Naive thymus-derived CD8-positive, alpha-beta T cell (primary cell): ENCODE data around the gene SGCD. TPM values are rescaled to one million over a fixed set of nuclear protein-coding genes. Genes with fewer than 3 reads are reported as not detected.

Experiments used
- ATAC-seq, 2 donors: fragments of 150-1000 bp; cut with Tn5 transposase in 1 of 2; sonication (Bioruptor Pico), chemical (Tn5 transposase) in 1 of 2; 1 replicate in 1 of 2; 2 replicates in 1 of 2; pipeline ENCODE4 v1.10.0; 2021; ENCODE audit warnings: mild to moderate bottlenecking in 2 of 2, moderate library complexity in 2 of 2
- POLR2A ChIA-PET: fragments of 350-600 bp; sonication (Branson Sonifier 250); formaldehyde crosslinking; loops from one replicate; lab custom pipeline; 2021; ENCODE audit warnings: antibody characterized with exemption; lab: Charles Lee
- DNase-seq, 10 donors: peaks; one replicate each; pipeline versions ENCODE4 v3.0.0 to v3.0.0-alpha.2; 2020 to 2022
- H3K27ac Mint-ChIP-seq, 10 donors: one replicate each; pipeline ENCODE4 v1.8.0; 2020 to 2022; ENCODE audit warnings: mild to moderate bottlenecking in 10 of 10, mixed read lengths in 10 of 10, moderate library complexity in 4 of 10, inconsistent platforms in 1 of 10
- H3K27me3 Mint-ChIP-seq, 5 donors: one replicate each; pipeline ENCODE4 v1.8.0; 2021 to 2022; ENCODE audit warnings: mixed read lengths in 5 of 5
- H3K36me3 Mint-ChIP-seq, 3 donors: one replicate each; pipeline ENCODE4 v1.8.0; 2020 to 2022; ENCODE audit warnings: mixed read lengths in 3 of 3, mild to moderate bottlenecking in 2 of 3, inconsistent platforms in 1 of 3
- H3K4me1 Mint-ChIP-seq, 4 donors: one replicate each; pipeline ENCODE4 v1.8.0; 2021 to 2022; ENCODE audit warnings: mixed read lengths in 4 of 4
- H3K4me3 Mint-ChIP-seq, 10 donors: one replicate each; pipeline ENCODE4 v1.8.0; 2020 to 2022; ENCODE audit warnings: mild to moderate bottlenecking in 10 of 10, mixed read lengths in 10 of 10, moderate library complexity in 6 of 10, inconsistent platforms in 1 of 10
- H3K9me3 Mint-ChIP-seq, 9 donors: one replicate each; pipeline ENCODE4 v1.8.0; 2020 to 2022; ENCODE audit warnings: mixed read lengths in 9 of 9, mild to moderate bottlenecking in 3 of 9, inconsistent platforms in 1 of 9, moderate library complexity in 1 of 9
- polyA plus RNA-seq, 3 donors: library from polyadenylated mRNA; unstranded; fragments of 300-500 nt; fragmentation: Illumina TruSeq; gene quantifications; one replicate each; pipeline ENCODE4 v1.2.3, GENCODE V29; 2021
- total RNA-seq, 8 experiments: library from RNA in 2 of 8; stranded (reverse) in 2 of 8; gene quantifications; one replicate each; pipeline ENCODE4 v1.2.3 and lab custom pipeline; 2021 to 2026

SGCD gene
- total and polyA plus RNA-seq, 5 experiments from 2014 or later = 0.18 to 2.0 TPM; not detected in 3

DNA sequence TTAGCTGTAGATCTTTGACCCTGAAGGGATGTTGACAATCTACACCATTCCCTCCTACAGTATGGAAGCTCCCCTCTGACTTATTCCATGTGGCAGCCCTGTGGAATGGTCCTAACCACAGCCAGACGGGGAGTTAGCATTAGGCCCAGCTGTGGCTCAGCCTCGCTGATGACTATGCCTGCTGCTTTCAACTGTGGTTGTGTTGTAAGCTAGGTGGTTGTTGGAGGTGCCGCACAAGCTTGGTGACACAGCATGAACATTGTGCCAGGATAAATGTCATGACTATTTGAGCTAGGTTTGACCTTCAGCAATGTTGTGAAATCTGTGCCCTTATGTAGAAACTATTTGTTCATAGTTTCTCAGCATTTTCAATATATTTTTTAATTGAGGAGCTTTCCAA is 40.6 kb downstream of the SGCD start:
- no peaks in the 10 kb centered on the region for H3K9me3 Mint-ChIP-seq
- H3K27me3 Mint-ChIP-seq = peaks cover 0 to 14% (median 3%) of the 10 kb centered on the region in 5 donors
- ATAC-seq (peak in 1 of 2 donors; percentile 22), DNase-seq (no peak)
- H3K4me1 Mint-ChIP-seq = no peaks in the 10 kb centered on the region
- H3K4me3 Mint-ChIP-seq = no peak overlapping the region
- H3K36me3 Mint-ChIP-seq = no peaks in the 10 kb centered on the region
- H3K27ac Mint-ChIP-seq = no peak overlapping the region
- POLR2A ChIA-PET = no interaction called here

GRCh38 chr5:156375895-156376495 is 49.0 kb downstream of the SGCD start:
- H3K27me3 Mint-ChIP-seq = peaks cover 2 to 27% (median 11%) of the 10 kb centered on the region in 5 donors
- H3K27ac Mint-ChIP-seq = no peak overlapping the region
- H3K4me3 Mint-ChIP-seq = no peak overlapping the region
- H3K36me3 Mint-ChIP-seq = no peaks in the 10 kb centered on the region
- H3K9me3 Mint-ChIP-seq = no peaks in the 10 kb centered on the region
- H3K4me1 Mint-ChIP-seq = no peaks in the 10 kb centered on the region
- DNase-seq = no peak
- ATAC-seq = no peak
- POLR2A ChIA-PET = no interaction called here

DNA sequence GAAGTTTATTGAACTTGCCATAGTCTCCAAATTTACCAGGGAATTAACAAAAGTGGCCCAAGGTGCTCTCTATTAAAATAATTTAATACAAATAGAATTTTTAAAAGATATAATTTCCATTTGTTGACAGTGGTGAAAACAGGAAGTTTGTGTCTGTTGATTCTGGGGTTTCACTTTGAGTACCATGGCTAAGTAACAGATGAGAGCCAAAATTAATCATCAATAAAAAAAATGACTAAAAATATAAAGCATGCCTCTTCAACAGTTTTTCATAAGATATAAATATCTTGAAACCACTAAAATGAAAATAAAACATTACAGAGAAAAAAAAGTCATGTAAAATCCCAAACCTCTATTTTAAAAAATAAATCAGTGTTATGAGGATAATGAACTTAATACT is 49.8 kb downstream of the SGCD start:
- no peak for ATAC-seq
- Mint-ChIP-seq H3K4me1 (no peaks in the 10 kb centered on the region), H3K9me3 (no peaks in the 10 kb centered on the region), H3K27ac (no peak overlapping the region), H3K4me3 (no peak overlapping the region), H3K36me3 (no peaks in the 10 kb centered on the region), H3K27me3 (peaks cover 2 to 27% (median 10%) of the 10 kb centered on the region in 5 donors)
- DNase-seq = no peak
- POLR2A ChIA-PET = no interaction called here

- no peak for DNase-seq
- no peak for ATAC-seq
- POLR2A ChIA-PET = no interaction called here
- Mint-ChIP-seq H3K27ac (no peak overlapping the region), H3K36me3 (no peaks in the 10 kb centered on the region), H3K4me1 (no peaks in the 10 kb centered on the region), H3K27me3 (peaks cover 2 to 26% (median 14%) of the 10 kb centered on the region in 5 donors), H3K4me3 (no peak overlapping the region), H3K9me3 (no peaks in the 10 kb centered on the region)
Measured at GRCh38 chr5:156378159-156378558, 51.2 kb downstream of the SGCD start.

DNA sequence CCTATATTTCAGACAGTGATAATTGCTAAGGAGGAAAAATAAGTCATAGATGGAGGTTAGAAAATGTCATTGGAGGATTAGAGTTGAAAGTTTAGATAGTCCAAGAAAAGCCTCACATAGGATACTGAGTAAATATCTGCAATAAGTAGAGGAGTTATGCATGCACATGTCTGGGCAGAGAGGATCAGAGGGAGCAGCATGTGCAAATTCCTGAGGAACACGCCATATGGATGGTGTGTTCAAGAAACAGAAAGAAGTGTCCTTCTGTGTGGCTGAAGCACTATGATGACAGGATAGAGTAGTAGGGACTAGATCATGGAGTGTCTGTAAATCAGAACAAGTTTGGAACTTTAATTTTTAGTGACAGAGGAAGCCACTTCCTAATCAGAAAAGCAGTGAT is 52.2 kb downstream of the SGCD start:
- POLR2A ChIA-PET = no interaction called here
- Mint-ChIP-seq H3K27ac (no peak overlapping the region), H3K27me3 (peaks cover 2 to 23% (median 14%) of the 10 kb centered on the region in 5 donors), H3K9me3 (no peaks in the 10 kb centered on the region), H3K4me3 (no peak overlapping the region), H3K4me1 (no peaks in the 10 kb centered on the region), H3K36me3 (no peaks in the 10 kb centered on the region)
- no peak for DNase-seq
- no peak for ATAC-seq

- Mint-ChIP-seq H3K27me3 (peaks cover 2 to 23% (median 12%) of the 10 kb centered on the region in 5 donors), H3K9me3 (no peaks in the 10 kb centered on the region), H3K27ac (no peak overlapping the region), H3K36me3 (no peaks in the 10 kb centered on the region), H3K4me1 (no peaks in the 10 kb centered on the region), H3K4me3 (no peak overlapping the region)
- ATAC-seq (no peak), DNase-seq (no peak)
- POLR2A ChIA-PET = no interaction called here
Measured at GRCh38 chr5:156380848-156381247, 53.9 kb downstream of the SGCD start.

DNA sequence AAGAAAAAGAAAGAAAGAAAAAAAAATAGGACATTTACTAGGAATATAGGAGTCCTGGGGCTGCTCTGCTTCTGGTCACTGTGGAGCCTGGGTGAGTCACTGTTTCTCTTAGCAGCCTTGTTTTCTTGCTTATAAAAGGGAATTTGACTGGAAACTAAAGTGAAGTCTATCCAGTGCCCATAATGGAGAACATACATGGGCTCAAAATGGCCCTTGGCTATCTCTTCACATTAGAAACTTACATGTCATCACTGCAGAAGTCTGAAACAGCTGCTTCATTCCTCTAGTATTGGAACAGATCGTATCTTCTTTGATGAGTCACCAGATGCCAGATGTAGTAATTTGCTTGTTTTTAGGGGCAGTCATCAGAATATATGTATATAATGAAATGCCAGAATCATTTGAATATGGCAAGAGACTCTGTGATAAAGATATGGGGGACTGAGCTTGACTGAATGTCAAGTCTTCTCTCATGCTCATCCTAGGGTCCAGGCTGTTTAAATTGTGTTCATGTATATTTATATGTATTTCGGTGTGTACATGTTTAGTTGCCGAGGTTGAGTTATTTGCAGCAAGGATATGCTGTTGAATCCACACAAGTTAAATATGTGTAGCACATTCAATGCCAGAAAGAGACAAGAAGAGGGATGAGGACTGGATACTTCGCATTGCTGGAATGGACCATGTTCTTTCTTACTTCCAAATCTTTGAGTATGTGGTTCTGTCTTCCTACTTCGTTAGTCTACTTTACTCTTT is 56.7 kb downstream of the SGCD start:
- Mint-ChIP-seq H3K27ac (no peak overlapping the region), H3K36me3 (no peaks in the 10 kb centered on the region), H3K4me1 (no peaks in the 10 kb centered on the region), H3K4me3 (no peak overlapping the region), H3K9me3 (no peaks in the 10 kb centered on the region), H3K27me3 (peaks cover 2 to 23% (median 12%) of the 10 kb centered on the region in 5 donors)
- ATAC-seq = no peak
- no peak for DNase-seq
- POLR2A ChIA-PET = no interaction called here

DNA sequence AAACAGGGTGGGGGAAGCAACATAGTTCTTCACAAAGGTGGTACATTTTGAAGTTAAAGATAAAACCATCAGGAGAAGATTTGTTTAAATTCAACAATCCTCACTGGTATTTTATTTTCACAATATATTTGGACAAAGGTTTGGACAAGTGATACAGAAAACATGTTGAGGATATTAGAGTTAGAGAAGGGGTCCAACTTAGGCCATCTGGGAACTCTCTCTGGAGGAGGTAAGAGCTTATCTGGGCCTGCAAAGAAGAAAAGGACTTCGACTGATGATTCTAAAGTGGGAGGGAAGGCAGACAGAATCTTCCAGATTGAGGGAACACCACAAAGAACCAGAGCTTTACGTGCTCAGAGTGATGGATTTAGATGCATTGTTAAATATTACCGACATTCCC is 58.5 kb downstream of the SGCD start:
- POLR2A ChIA-PET = no interaction called here
- Mint-ChIP-seq H3K36me3 (no peaks in the 10 kb centered on the region), H3K27me3 (peaks cover 0 to 11% (median 7%) of the 10 kb centered on the region in 5 donors), H3K4me3 (no peak overlapping the region), H3K4me1 (no peaks in the 10 kb centered on the region), H3K9me3 (no peaks in the 10 kb centered on the region), H3K27ac (no peak overlapping the region)
- DNase-seq (no peak), ATAC-seq (no peak)

DNA sequence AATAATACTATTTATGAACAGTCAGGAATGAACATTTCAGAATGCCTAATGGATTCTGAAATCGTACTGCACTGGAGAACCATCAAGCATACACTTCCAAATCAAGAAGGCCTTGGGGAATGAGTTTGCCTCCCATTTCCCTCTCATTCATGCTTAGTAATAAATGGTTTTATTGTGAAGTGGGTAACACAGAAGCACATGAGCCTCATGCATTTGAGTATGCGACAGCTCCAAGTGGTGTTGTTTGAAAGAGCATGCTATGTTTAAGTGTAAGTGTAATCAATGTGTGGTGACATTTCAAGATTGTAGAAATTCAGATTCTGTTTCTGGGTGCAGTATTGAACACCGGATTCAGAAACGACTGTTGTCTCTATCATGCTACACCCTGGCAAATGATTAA is 60.0 kb downstream of the SGCD start:
- Mint-ChIP-seq H3K4me1 (no peaks in the 10 kb centered on the region), H3K27me3 (peaks cover 0 to 11% (median 3%) of the 10 kb centered on the region in 5 donors), H3K36me3 (no peaks in the 10 kb centered on the region), H3K27ac (no peak overlapping the region), H3K9me3 (no peaks in the 10 kb centered on the region), H3K4me3 (no peak overlapping the region)
- POLR2A ChIA-PET = no interaction called here
- ATAC-seq (no peak), DNase-seq (no peak)

- POLR2A ChIA-PET = no interaction called here
- Mint-ChIP-seq H3K4me3 (no peak overlapping the region), H3K27ac (no peak overlapping the region), H3K36me3 (no peaks in the 10 kb centered on the region), H3K9me3 (no peaks in the 10 kb centered on the region), H3K27me3 (peaks cover 0 to 11% (median 4%) of the 10 kb centered on the region in 5 donors), H3K4me1 (no peaks in the 10 kb centered on the region)
- ATAC-seq (no peak), DNase-seq (no peak)
Measured at GRCh38 chr5:156387391-156387790, 60.4 kb downstream of the SGCD start.

DNA sequence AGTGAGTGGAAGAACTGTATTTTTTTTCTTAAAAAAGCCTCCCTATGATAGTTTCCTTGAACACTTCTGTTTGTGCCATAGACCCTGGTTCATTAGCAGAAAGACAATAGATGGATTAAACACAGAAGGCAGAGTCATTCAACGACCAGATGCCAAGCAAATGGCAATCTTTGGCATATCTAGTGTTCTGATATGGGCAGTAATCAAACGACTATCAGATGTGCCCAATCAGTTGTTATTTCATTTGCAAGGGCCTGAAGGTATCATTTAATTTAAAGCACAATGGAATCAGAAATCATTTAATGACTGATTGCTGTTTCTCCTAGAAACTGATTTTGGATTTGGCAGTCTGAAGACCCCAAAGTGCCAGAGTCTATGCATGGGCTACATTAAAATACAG is 61.3 kb downstream of the SGCD start:
- no peaks in the 10 kb centered on the region for H3K36me3 Mint-ChIP-seq
- no peak overlapping the region for H3K27ac Mint-ChIP-seq
- H3K4me3 Mint-ChIP-seq = no peak overlapping the region
- no peak for DNase-seq
- H3K27me3 Mint-ChIP-seq = peaks cover 0 to 7% (median 4%) of the 10 kb centered on the region in 5 donors
- POLR2A ChIA-PET = no interaction called here
- H3K9me3 Mint-ChIP-seq = no peaks in the 10 kb centered on the region
- no peak for ATAC-seq
- H3K4me1 Mint-ChIP-seq = no peaks in the 10 kb centered on the region

DNA sequence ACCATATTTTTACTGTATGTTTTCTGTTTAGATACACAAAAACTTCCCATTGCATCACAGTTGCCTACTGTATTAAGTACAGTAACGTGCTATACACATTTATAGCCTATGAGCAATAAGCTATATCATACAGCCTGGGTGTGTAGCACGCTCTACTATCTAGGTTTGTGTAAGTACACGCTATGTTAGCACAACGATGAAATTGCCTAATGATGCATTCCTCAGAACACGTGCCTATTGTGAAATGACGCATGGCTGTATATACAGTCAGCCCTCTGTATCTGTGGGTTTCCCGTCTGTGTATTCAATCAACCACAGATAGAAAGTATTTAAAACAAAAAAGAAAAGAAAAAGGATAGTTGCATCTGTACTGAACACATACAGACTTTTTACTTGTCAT is 64.2 kb downstream of the SGCD start:
- DNase-seq (no peak), ATAC-seq (no peak)
- POLR2A ChIA-PET = no interaction called here
- Mint-ChIP-seq H3K4me3 (no peak overlapping the region), H3K36me3 (no peaks in the 10 kb centered on the region), H3K9me3 (no peaks in the 10 kb centered on the region), H3K27me3 (peaks cover 0 to 6% (median 0%) of the 10 kb centered on the region in 5 donors), H3K27ac (no peak overlapping the region), H3K4me1 (no peaks in the 10 kb centered on the region)

GRCh38 chr5:156393980-156394379 is 67.0 kb downstream of the SGCD start:
- no peak for ATAC-seq
- no peak for DNase-seq
- Mint-ChIP-seq H3K9me3 (no peaks in the 10 kb centered on the region), H3K27me3 (peaks cover 0 to 7% (median 5%) of the 10 kb centered on the region in 5 donors), H3K27ac (no peak overlapping the region), H3K4me3 (no peak overlapping the region), H3K36me3 (no peaks in the 10 kb centered on the region), H3K4me1 (no peaks in the 10 kb centered on the region)
- POLR2A ChIA-PET = no interaction called here
